Measurements from ENCODE around the gene MAMLD1.

- TF ChIP-seq REST (tag by site-specific recombination; IDR thresholded peaks at IDR 0.05) (no peak), CTCF (tag by site-specific recombination; IDR thresholded peaks at IDR 0.05) (no peak), ZNF148 (tag by site-specific recombination; IDR thresholded peaks at IDR 0.05; ENCODE audit: borderline replicate concordance) (no peak), MZF1 (tag by site-specific recombination; IDR thresholded peaks at IDR 0.05; ENCODE audit: borderline replicate concordance) (no peak), ZNF169 (tag by site-specific recombination; IDR thresholded peaks at IDR 0.05) (no peak)
Measured at GRCh38 chrX:150459196-150459595, 96.1 kb downstream of the MAMLD1 start.

Measured in HEK293 (cell line).